BLaER1 (cell line): ENCODE measurements around the gene OR2A14.
"Not testable (repeated sequence)": the region's sequence is repeated elsewhere in the genome, so short reads cannot be mapped to it uniquely, and the experiment has no call there.

ENCODE experiments used
- H3K27ac ChIP-seq: shearing (Covaris generic); formaldehyde crosslinking; 2 replicates; pipeline ENCODE4 v1.8.1; 2022
- H3K27me3 ChIP-seq: shearing (Covaris generic); formaldehyde crosslinking; 2 replicates; pipeline ENCODE4 v1.8.1; 2022
- H3K36me3 ChIP-seq: shearing (Covaris generic); formaldehyde crosslinking; 2 replicates; pipeline ENCODE4 v1.8.1; 2022
- H3K4me1 ChIP-seq: shearing (Covaris generic); formaldehyde crosslinking; 2 replicates; pipeline ENCODE4 v1.8.1; 2022
- H3K4me2 ChIP-seq: shearing (Covaris generic); formaldehyde crosslinking; 2 replicates; pipeline ENCODE4 v1.8.1; 2022
- H3K4me3 ChIP-seq: shearing (Covaris generic); formaldehyde crosslinking; 2 replicates; pipeline ENCODE4 v1.8.1; 2022
- H3K9ac ChIP-seq: shearing (Covaris generic); formaldehyde crosslinking; 2 replicates; pipeline ENCODE4 v1.8.1; 2022
- H3K9me3 ChIP-seq: shearing (Covaris generic); formaldehyde crosslinking; 2 replicates; pipeline ENCODE4 v1.8.1; 2022
- H4K20me1 ChIP-seq: shearing (Covaris generic); formaldehyde crosslinking; 2 replicates; pipeline ENCODE4 v1.8.1; 2022
- Cebpa-rat ChIP-seq: shearing (Covaris generic); IDR thresholded peaks from 2 replicates; pipeline ENCODE4 v1.8.1; 2022

Gene OR2A14

GRCh38 chr7:144109283-144109682, 13.7 kb upstream of the OR2A14 start, which contains the start of gene OR2A2:
OR2A2 (plus strand) TSS chr7:144109583; CDS start chr7:144109583, 0 bp downstream.
- H3K27me3 ChIP-seq, result no peaks in the 10 kb centered on the region
- no peak within 1 kb of the TSS for H3K27ac ChIP-seq
- no peak within 1 kb of the TSS for H3K9ac ChIP-seq
- no peak for TF ChIP-seq Cebpa-rat
- H3K9me3 ChIP-seq, result no peaks in the 10 kb centered on the region
- H3K4me3 ChIP-seq, result no peak within 1 kb of the TSS
- peaks cover 5% of the 10 kb centered on the region; the same call in 1 of the 2 replicates for H3K4me1 ChIP-seq
- no peaks in the 10 kb centered on the region for H3K36me3 ChIP-seq
- H3K4me2 ChIP-seq, result no peak within 1 kb of the TSS
- no peaks in the 10 kb centered on the region for H4K20me1 ChIP-seq

- Histone ChIP-seq H3K4me2 (no peak overlapping the region), H3K9me3 (no peaks in the 10 kb centered on the region), H3K4me1 (peaks cover 5% of the 10 kb centered on the region; the same call in 1 of the 2 replicates), H3K27ac (no peak overlapping the region), H3K4me3 (no peak overlapping the region), H3K36me3 (no peaks in the 10 kb centered on the region), H3K27me3 (no peaks in the 10 kb centered on the region), H3K9ac (no peak overlapping the region), H4K20me1 (no peaks in the 10 kb centered on the region)
- TF ChIP-seq Cebpa-rat, result no peak
Observed at GRCh38 chr7:144110272-144110671, 12.7 kb upstream of the OR2A14 start.

- Histone ChIP-seq H3K27me3 (no peaks in the 10 kb centered on the region), H3K36me3 (no peaks in the 10 kb centered on the region)
Observed at GRCh38 chr7:144113651-144114050, 9.3 kb upstream of the OR2A14 start.

GRCh38 chr7:144118341-144118740, 4.6 kb upstream of the OR2A14 start:
- H3K27me3 ChIP-seq, result no peaks in the 10 kb centered on the region
- no peaks in the 10 kb centered on the region for H3K36me3 ChIP-seq
- H3K4me2 ChIP-seq, result no peak overlapping the region
- no peak overlapping the region for H3K27ac ChIP-seq
- no peaks in the 10 kb centered on the region for H3K4me1 ChIP-seq
- no peak for TF ChIP-seq Cebpa-rat
- H3K9ac ChIP-seq, result no peak overlapping the region
- H3K9me3 ChIP-seq, result no peaks in the 10 kb centered on the region
- no peaks in the 10 kb centered on the region for H4K20me1 ChIP-seq
- no peak overlapping the region for H3K4me3 ChIP-seq

More at GRCh38 chr7:144113651-144114050, 9.3 kb upstream of the OR2A14 start:
- Histone ChIP-seq H3K9me3 (no peaks in the 10 kb centered on the region), H4K20me1 (no peaks in the 10 kb centered on the region), H3K27ac (no peak overlapping the region), H3K4me3 (no peak overlapping the region), H3K4me2 (no peak overlapping the region), H3K4me1 (no peaks in the 10 kb centered on the region), H3K9ac (no peak overlapping the region)
- TF ChIP-seq Cebpa-rat, result no peak

- TF ChIP-seq Cebpa-rat, result no peak
- Histone ChIP-seq H3K4me2 (no peak overlapping the region), H4K20me1 (no peaks in the 10 kb centered on the region), H3K4me3 (no peak overlapping the region), H3K9ac (no peak overlapping the region), H3K9me3 (no peaks in the 10 kb centered on the region), H3K27me3 (no peaks in the 10 kb centered on the region), H3K27ac (no peak overlapping the region), H3K36me3 (no peaks in the 10 kb centered on the region), H3K4me1 (no peaks in the 10 kb centered on the region)
Observed at GRCh38 chr7:144127714-144128334, 4.8 kb downstream of the OR2A14 start.

GRCh38 chr7:144129601-144130000, 6.6 kb downstream of the OR2A14 start:
- not testable (repeated sequence) for H4K20me1 ChIP-seq, H3K27ac ChIP-seq, H3K4me2 ChIP-seq, H3K4me3 ChIP-seq, H3K36me3 ChIP-seq, H3K27me3 ChIP-seq, H3K4me1 ChIP-seq, H3K9ac ChIP-seq, H3K9me3 ChIP-seq

- no peak for TF ChIP-seq Cebpa-rat
- H3K4me3 ChIP-seq, result no peak overlapping the region
- no peaks in the 10 kb centered on the region for H3K36me3 ChIP-seq
- H3K27me3 ChIP-seq, result no peaks in the 10 kb centered on the region
- H3K4me2 ChIP-seq, result no peak overlapping the region
- no peaks in the 10 kb centered on the region for H3K9me3 ChIP-seq
- H3K4me1 ChIP-seq, result no peaks in the 10 kb centered on the region
- no peak overlapping the region for H3K27ac ChIP-seq
- no peak overlapping the region for H3K9ac ChIP-seq
- H4K20me1 ChIP-seq, result no peaks in the 10 kb centered on the region
Observed at GRCh38 chr7:144130730-144131129, 7.8 kb downstream of the OR2A14 start.

GRCh38 chr7:144132262-144132661, 9.3 kb downstream of the OR2A14 start:
- H3K4me3 ChIP-seq, result no peak overlapping the region
- TF ChIP-seq Cebpa-rat, result no peak
- H3K4me2 ChIP-seq, result no peak overlapping the region
- no peaks in the 10 kb centered on the region for H3K27me3 ChIP-seq
- no peaks in the 10 kb centered on the region for H3K4me1 ChIP-seq
- no peak overlapping the region for H3K9ac ChIP-seq
- no peaks in the 10 kb centered on the region for H4K20me1 ChIP-seq
- no peaks in the 10 kb centered on the region for H3K36me3 ChIP-seq
- no peak overlapping the region for H3K27ac ChIP-seq
- H3K9me3 ChIP-seq, result no peaks in the 10 kb centered on the region

- no peak overlapping the region for H3K9ac ChIP-seq
- H3K9me3 ChIP-seq, result no peaks in the 10 kb centered on the region
- H3K4me2 ChIP-seq, result no peak overlapping the region
- no peaks in the 10 kb centered on the region for H4K20me1 ChIP-seq
- H3K4me1 ChIP-seq, result no peaks in the 10 kb centered on the region
- H3K27ac ChIP-seq, result no peak overlapping the region
- H3K36me3 ChIP-seq, result no peaks in the 10 kb centered on the region
- no peak overlapping the region for H3K4me3 ChIP-seq
- no peak for TF ChIP-seq Cebpa-rat
- H3K27me3 ChIP-seq, result no peaks in the 10 kb centered on the region
Observed at GRCh38 chr7:144133307-144133706, 10.3 kb downstream of the OR2A14 start.

GRCh38 chr7:144134116-144134515, 11.1 kb downstream of the OR2A14 start:
- Histone ChIP-seq H3K27ac (no peak overlapping the region), H3K36me3 (no peaks in the 10 kb centered on the region), H3K4me2 (no peak overlapping the region), H3K4me3 (no peak overlapping the region), H3K4me1 (no peaks in the 10 kb centered on the region), H3K9ac (no peak overlapping the region), H3K9me3 (no peaks in the 10 kb centered on the region), H4K20me1 (no peaks in the 10 kb centered on the region), H3K27me3 (no peaks in the 10 kb centered on the region)
- TF ChIP-seq Cebpa-rat, result no peak

GRCh38 chr7:144137501-144137900, 14.5 kb downstream of the OR2A14 start:
- Histone ChIP-seq H3K9me3 (no peaks in the 10 kb centered on the region), H3K9ac (no peak overlapping the region), H3K4me3 (no peak overlapping the region), H3K27me3 (no peaks in the 10 kb centered on the region), H3K4me1 (no peaks in the 10 kb centered on the region), H4K20me1 (no peaks in the 10 kb centered on the region), H3K27ac (no peak overlapping the region), H3K4me2 (no peak overlapping the region), H3K36me3 (no peaks in the 10 kb centered on the region)
- no peak for TF ChIP-seq Cebpa-rat
